ENCODE data around the gene CMTM5.

GRCh38 chr14:23409475-23409874 is 32.6 kb downstream of the CMTM5 start:
- no peak for TF ChIP-seq POLR2A (IDR thresholded peaks at IDR 0.05)
- TF ChIP-seq, protein P1, sequence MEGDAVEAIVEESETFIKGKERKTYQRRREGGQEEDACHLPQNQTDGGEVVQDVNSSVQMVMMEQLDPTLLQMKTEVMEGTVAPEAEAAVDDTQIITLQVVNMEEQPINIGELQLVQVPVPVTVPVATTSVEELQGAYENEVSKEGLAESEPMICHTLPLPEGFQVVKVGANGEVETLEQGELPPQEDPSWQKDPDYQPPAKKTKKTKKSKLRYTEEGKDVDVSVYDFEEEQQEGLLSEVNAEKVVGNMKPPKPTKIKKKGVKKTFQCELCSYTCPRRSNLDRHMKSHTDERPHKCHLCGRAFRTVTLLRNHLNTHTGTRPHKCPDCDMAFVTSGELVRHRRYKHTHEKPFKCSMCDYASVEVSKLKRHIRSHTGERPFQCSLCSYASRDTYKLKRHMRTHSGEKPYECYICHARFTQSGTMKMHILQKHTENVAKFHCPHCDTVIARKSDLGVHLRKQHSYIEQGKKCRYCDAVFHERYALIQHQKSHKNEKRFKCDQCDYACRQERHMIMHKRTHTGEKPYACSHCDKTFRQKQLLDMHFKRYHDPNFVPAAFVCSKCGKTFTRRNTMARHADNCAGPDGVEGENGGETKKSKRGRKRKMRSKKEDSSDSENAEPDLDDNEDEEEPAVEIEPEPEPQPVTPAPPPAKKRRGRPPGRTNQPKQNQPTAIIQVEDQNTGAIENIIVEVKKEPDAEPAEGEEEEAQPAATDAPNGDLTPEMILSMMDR (IDR thresholded peaks at IDR 0.05), result no peak

Measured in transverse colon (tissue), 3 donors.